Brain microvascular endothelial cell (primary cell): Measurements from ENCODE around the gene CATSPER4.

Experiments
- DNase-seq: peaks from one replicate; pipeline ENCODE4 v3.0.0-alpha.2; 2020
- H3K27ac ChIP-seq: fragments of 250-450 bp; sonication (Bioruptor Pico); 2 replicates; pipeline ENCODE4 v1.5.1; 2020; ENCODE audit warnings: mild to moderate bottlenecking, moderate library complexity
- H3K27me3 ChIP-seq: fragments of 250-450 bp; sonication (Bioruptor Pico); replicated peaks from 2 replicates; pipeline ENCODE4 v1.5.1; 2020; ENCODE audit warnings: mild to moderate bottlenecking
- H3K36me3 ChIP-seq: fragments of 250-450 bp; sonication (Bioruptor Pico); replicated peaks from 2 replicates; pipeline ENCODE4 v1.5.1; 2020; ENCODE audit warnings: mild to moderate bottlenecking
- H3K4me3 ChIP-seq: 2 replicates; pipeline ENCODE4 v1.5.1; 2011; ENCODE audit warnings: low read depth, mild to moderate bottlenecking, control low read depth, low read length, moderate library complexity
- CTCF ChIP-seq: IDR thresholded peaks from 2 replicates; pipeline ENCODE4 v1.5.1; 2011; ENCODE audit warnings: low read depth, mild to moderate bottlenecking, moderate library complexity, low read length, control low read depth, inconsistent platforms; ENCODE audit errors: missing control alignments
- in situ Hi-C: cut with HindIII; loops from 2 replicates; pipeline ENCODE4 v1.10.0; 2017; ENCODE audit warnings: low sequenced_read_pairs, low pct_ligation_motif_present

The CATSPER4 gene

GRCh38 chr1:26163684-26164035 is 26.7 kb upstream of the CATSPER4 start:
- Histone ChIP-seq H3K27me3 (no peaks in the 10 kb centered on the region), H3K27ac (no peak overlapping the region), H3K4me3 (no peak overlapping the region), H3K36me3 (no peaks in the 10 kb centered on the region)
- no peak for TF ChIP-seq CTCF
- in situ Hi-C loops: no loop called here
- DNase-seq: no peak

- H3K4me3 ChIP-seq: peak overlapping the region; percentile 38
- peak; percentile 37 for TF ChIP-seq CTCF
- in situ Hi-C loops: no loop called here
- no peaks in the 10 kb centered on the region for H3K36me3 ChIP-seq
- no peak for DNase-seq
- no peaks in the 10 kb centered on the region for H3K27me3 ChIP-seq
- no peak overlapping the region for H3K27ac ChIP-seq
Measured at GRCh38 chr1:26164036-26164860, 26.2 kb upstream of the CATSPER4 start.

GRCh38 chr1:26164861-26165842 is 25.2 kb upstream of the CATSPER4 start:
- in situ Hi-C loops: no loop called here
- DNase-seq: no peak
- H3K27ac ChIP-seq: no peak overlapping the region
- H3K27me3 ChIP-seq: no peaks in the 10 kb centered on the region
- H3K4me3 ChIP-seq: no peak overlapping the region
- no peaks in the 10 kb centered on the region for H3K36me3 ChIP-seq
- no peak for TF ChIP-seq CTCF

GRCh38 chr1:26166719-26167281 is 23.6 kb upstream of the CATSPER4 start:
- no peak for DNase-seq
- Histone ChIP-seq H3K4me3 (no peak overlapping the region), H3K36me3 (no peaks in the 10 kb centered on the region), H3K27me3 (no peaks in the 10 kb centered on the region), H3K27ac (no peak overlapping the region)
- in situ Hi-C loops: no loop called here
- TF ChIP-seq CTCF: no peak

GRCh38 chr1:26168410-26169197 is 21.8 kb upstream of the CATSPER4 start, which contains the start of gene C1orf232:
Gene C1orf232, minus strand, starts transcription at chr1:26168963. Its CDS starts 464 bp downstream, at chr1:26168499.
- DNase-seq: no peak
- no peaks in the 10 kb centered on the region for H3K36me3 ChIP-seq
- peak within 1 kb of the TSS; percentile 67 for H3K27ac ChIP-seq
- in situ Hi-C loops: no loop called here
- H3K4me3 ChIP-seq: peak within 1 kb of the TSS; percentile 87
- H3K27me3 ChIP-seq: no peaks in the 10 kb centered on the region
- TF ChIP-seq CTCF: no peak
